Caco-2 (cell line): ENCODE measurements around the gene LPCAT1. TPM values are rescaled to one million over a fixed set of nuclear protein-coding genes. Genes with fewer than 3 reads are reported as not detected.
"Not testable (repeated sequence)": the region's sequence is repeated elsewhere in the genome, so short reads cannot be mapped to it uniquely, and the experiment has no call there.

Experiments used
- Bru-seq: library from RNA; stranded (reverse); fragments of 400-500 nt; gene quantifications from one replicate; lab custom pipeline; 2021; lab: Mats Ljungman, UMichigan
- BruChase-seq, 2 experiments: library from RNA; stranded (reverse); fragments of 400-500 nt; gene quantifications; one replicate each; lab custom pipeline; 2021; lab: Mats Ljungman, UMichigan
- BruUV-seq: library from RNA; stranded (reverse); fragments of 400-500 nt; replicated peaks from 2 replicates; lab custom pipeline; 2021; lab: Mats Ljungman, UMichigan
- CTCF ChIA-PET: fragments of 300-600 bp; sonication (Branson Sonifier 250); formaldehyde crosslinking; loops from one replicate; lab custom pipeline; 2022; ENCODE audit warnings: antibody characterized with exemption; lab: Charles Lee
- POLR2A ChIA-PET: fragments of 300-600 bp; sonication (Branson Sonifier 250); formaldehyde crosslinking; loops from one replicate; lab custom pipeline; 2022; ENCODE audit warnings: antibody characterized with exemption; lab: Charles Lee
- DNase-seq, 2 experiments: peaks; one replicate each; pipeline versions ENCODE4 v3.0.0 to v3.0.0-alpha.2; 2020 to 2022
- H3K27me3 ChIP-seq: replicated peaks from 2 replicates; pipeline ENCODE4 v1.6.0; 2011; ENCODE audit warnings: low read length; ENCODE audit not compliant: control insufficient read depth, insufficient read depth
- H3K36me3 ChIP-seq: 2 replicates; pipeline ENCODE4 v1.5.1; 2011; ENCODE audit warnings: low read length; ENCODE audit not compliant: control insufficient read depth, insufficient read depth
- H3K4me1 ChIP-seq: fragments of 250-450 bp; sonication (Bioruptor Pico); 2 replicates; pipeline ENCODE4 v1.5.1; 2020; ENCODE audit warnings: mild to moderate bottlenecking
- H3K4me3 ChIP-seq: 2 replicates; pipeline ENCODE4 v1.5.1; 2011; ENCODE audit warnings: low read depth, mild to moderate bottlenecking, control low read depth, low read length
- H3K9me3 ChIP-seq: fragments of 250-450 bp; sonication (Bioruptor Pico); 2 replicates; pipeline ENCODE4 v1.5.1; 2020; ENCODE audit warnings: mild to moderate bottlenecking, moderate library complexity
- H3K27ac Mint-ChIP-seq: one replicate; pipeline ENCODE4 v1.8.0; 2022; ENCODE audit warnings: mixed read lengths; ENCODE audit not compliant: unreplicated experiment
- H3K27me3 Mint-ChIP-seq: one replicate; pipeline ENCODE4 v1.8.0; 2022; ENCODE audit warnings: mixed read lengths; ENCODE audit not compliant: insufficient read depth, unreplicated experiment
- H3K36me3 Mint-ChIP-seq: one replicate; pipeline ENCODE4 v1.8.0; 2022; ENCODE audit warnings: mild to moderate bottlenecking, mixed read lengths; ENCODE audit not compliant: insufficient read depth, unreplicated experiment
- H3K4me1 Mint-ChIP-seq: one replicate; pipeline ENCODE4 v1.8.0; 2022; ENCODE audit warnings: low read depth, mixed read lengths; ENCODE audit not compliant: unreplicated experiment
- H3K4me3 Mint-ChIP-seq: one replicate; pipeline ENCODE4 v1.8.0; 2022; ENCODE audit warnings: mild to moderate bottlenecking, moderate library complexity, mixed read lengths; ENCODE audit not compliant: unreplicated experiment
- H3K9me3 Mint-ChIP-seq: one replicate; pipeline ENCODE4 v1.8.0; 2022; ENCODE audit warnings: mixed read lengths; ENCODE audit not compliant: unreplicated experiment
- intact Hi-C: fragments of 100-400 bp; cut with micrococcal nuclease; formaldehyde crosslinking; loops from one replicate; pipeline ENCODE4 v1.10.0; 2022; ENCODE audit not compliant: unreplicated experiment
- long read RNA-seq: library from polyadenylated mRNA; stranded (forward); transcript quantifications from one replicate; pipeline ENCODE4 v2.0.0, GENCODE V29; 2022
- total RNA-seq: library from RNA; stranded (reverse); gene quantifications from 2 replicates; pipeline ENCODE4 v1.2.3, GENCODE V29; 2022
- TF ChIP-seq, protein P1 (sequence below), 2 experiments: fragments of 200-600 bp in 1 of 2; IDR thresholded peaks; 1 replicate in 1 of 2; 2 replicates in 1 of 2; pipeline versions ENCODE4 v1.5.1 to v1.8.0; 2011 to 2022; ENCODE audit warnings: antibody characterized with exemption in 1 of 2, control low read depth in 1 of 2, inconsistent platforms in 1 of 2, low read depth in 1 of 2, low read length in 1 of 2, mild to moderate bottlenecking in 1 of 2, moderate library complexity in 1 of 2; ENCODE audit not compliant: insufficient read depth in 1 of 2, severe bottlenecking in 1 of 2, unreplicated experiment in 1 of 2

Gene LPCAT1, protein sequence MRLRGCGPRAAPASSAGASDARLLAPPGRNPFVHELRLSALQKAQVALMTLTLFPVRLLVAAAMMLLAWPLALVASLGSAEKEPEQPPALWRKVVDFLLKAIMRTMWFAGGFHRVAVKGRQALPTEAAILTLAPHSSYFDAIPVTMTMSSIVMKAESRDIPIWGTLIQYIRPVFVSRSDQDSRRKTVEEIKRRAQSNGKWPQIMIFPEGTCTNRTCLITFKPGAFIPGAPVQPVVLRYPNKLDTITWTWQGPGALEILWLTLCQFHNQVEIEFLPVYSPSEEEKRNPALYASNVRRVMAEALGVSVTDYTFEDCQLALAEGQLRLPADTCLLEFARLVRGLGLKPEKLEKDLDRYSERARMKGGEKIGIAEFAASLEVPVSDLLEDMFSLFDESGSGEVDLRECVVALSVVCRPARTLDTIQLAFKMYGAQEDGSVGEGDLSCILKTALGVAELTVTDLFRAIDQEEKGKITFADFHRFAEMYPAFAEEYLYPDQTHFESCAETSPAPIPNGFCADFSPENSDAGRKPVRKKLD
- total RNA-seq (49.3 and 52.8 TPM in 2 replicates), Bru-seq, nascent RNA (percentile 64 among the genes with signal in this experiment), BruChase-seq, experiment 1, labeled RNA remaining after a 2-hour chase (percentile 71 among the genes with signal in this experiment), BruChase-seq, experiment 2, labeled RNA remaining after a 6-hour chase (percentile 81 among the genes with signal in this experiment)
- long read RNA-seq, transcript LPCAT1-201 (14 exons, 3,966 nt), result major isoform, 17 of 29 reads
- long read RNA-seq, partial matches to known transcripts, result 2 of 29 reads
- long read RNA-seq, other reads (novel, unspliced or antisense), result 10 of 29 reads

DNA sequence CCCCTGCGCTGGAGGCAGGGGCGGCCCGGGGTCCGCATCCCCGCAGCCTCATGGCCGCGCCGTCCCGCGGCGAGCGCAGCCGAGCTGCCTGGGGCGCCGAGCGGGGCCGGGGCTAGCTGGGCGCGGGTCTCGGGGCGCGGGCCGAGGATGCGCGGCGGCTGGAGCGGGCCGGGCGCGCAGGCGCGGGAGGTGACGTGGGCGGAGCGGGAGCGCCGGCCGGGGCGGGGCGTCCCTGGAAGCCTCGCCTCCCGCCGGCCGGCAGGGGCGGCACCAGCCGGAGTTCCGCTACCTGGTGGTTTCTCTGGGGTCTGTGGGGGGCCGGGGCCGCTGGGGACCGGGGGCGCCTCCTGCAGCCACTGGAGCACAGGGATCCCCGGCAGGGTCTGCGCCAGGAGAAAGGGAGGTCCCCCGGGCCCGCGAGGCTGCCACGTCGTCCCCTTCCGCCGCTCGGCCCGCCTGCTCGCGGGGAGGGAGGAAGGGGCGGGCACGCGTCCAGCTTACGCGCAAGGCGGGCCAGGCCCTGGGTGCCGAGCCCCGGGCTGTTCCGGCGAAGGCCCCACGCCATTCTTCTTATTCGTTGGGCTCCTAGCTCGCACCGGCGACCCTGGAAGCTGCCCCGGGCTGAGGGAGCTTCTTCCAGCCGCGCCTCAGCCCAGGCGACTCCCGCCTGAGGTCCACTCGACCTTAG, at the start of gene LPCAT1:
TSS of gene LPCAT1 (minus strand) at position 168 of the 688 bp plus-strand sequence. CDS start at position 52, 116 bp downstream.
- Mint-ChIP-seq H3K27me3 (no peaks in the 10 kb centered on the region), H3K36me3 (peaks cover 27% of the 10 kb centered on the region), H3K27ac (no peak within 1 kb of the TSS), H3K4me3 (peak within 1 kb of the TSS; percentile 76), H3K9me3 (no peaks in the 10 kb centered on the region), H3K4me1 (peaks cover 7% of the 10 kb centered on the region)
- TF ChIP-seq, protein P1, sequence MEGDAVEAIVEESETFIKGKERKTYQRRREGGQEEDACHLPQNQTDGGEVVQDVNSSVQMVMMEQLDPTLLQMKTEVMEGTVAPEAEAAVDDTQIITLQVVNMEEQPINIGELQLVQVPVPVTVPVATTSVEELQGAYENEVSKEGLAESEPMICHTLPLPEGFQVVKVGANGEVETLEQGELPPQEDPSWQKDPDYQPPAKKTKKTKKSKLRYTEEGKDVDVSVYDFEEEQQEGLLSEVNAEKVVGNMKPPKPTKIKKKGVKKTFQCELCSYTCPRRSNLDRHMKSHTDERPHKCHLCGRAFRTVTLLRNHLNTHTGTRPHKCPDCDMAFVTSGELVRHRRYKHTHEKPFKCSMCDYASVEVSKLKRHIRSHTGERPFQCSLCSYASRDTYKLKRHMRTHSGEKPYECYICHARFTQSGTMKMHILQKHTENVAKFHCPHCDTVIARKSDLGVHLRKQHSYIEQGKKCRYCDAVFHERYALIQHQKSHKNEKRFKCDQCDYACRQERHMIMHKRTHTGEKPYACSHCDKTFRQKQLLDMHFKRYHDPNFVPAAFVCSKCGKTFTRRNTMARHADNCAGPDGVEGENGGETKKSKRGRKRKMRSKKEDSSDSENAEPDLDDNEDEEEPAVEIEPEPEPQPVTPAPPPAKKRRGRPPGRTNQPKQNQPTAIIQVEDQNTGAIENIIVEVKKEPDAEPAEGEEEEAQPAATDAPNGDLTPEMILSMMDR (IDR thresholded peaks at IDR 0.05; ENCODE audit: insufficient read depth in 1 of 2, low read depth in 1 of 2, low read length in 1 of 2, severe bottlenecking in 1 of 2, unreplicated experiment in 1 of 2), result no peak
- POLR2A ChIA-PET, result interaction anchor here (0.6 to 1.0 kb wide), 2 partner anchors 67 to 208 kb away, joined by 3 to 4 read pairs; no protein-coding TSS in a partner anchor
- peaks cover 5% of the 10 kb centered on the region for H3K4me1 ChIP-seq
- H3K9me3 ChIP-seq, result no peaks in the 10 kb centered on the region
- peaks cover 3% of the 10 kb centered on the region; the same call in 1 of the 2 replicates for H3K36me3 ChIP-seq
- DNase-seq, result peak; percentile 60 to 87
- CTCF ChIA-PET, result no interaction called here
- intact Hi-C loops, result loop anchor here (1.0 kb wide), 1 partner anchor 9 kb away; no protein-coding TSS in a partner anchor
- no peaks in the 10 kb centered on the region for H3K27me3 ChIP-seq
- BruUV-seq, result TSS peak; percentile 44
- peak within 1 kb of the TSS; percentile 80 for H3K4me3 ChIP-seq

DNA sequence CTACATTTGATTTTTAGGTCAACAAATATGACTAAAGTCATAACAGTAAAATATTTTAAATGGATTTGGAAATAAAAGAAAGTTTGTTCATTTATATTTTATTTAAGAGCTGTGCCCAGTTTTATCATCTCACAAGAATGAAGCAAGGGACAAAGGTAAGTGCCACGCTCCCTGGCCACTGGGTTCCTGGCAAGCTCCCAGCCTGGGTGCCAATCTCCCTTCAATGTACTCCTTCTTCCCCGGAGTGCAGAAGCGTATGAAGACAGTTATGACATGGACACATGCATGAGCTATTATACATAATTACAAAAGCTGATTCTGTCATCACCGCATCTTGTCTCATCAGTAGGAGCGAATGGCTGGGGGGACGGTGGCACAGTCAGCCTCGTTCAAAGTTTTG, 48.1 kb upstream of the LPCAT1 start:
- peaks cover 22% of the 10 kb centered on the region for H3K4me1 Mint-ChIP-seq
- H3K9me3 ChIP-seq, H3K27ac Mint-ChIP-seq, CTCF ChIA-PET, POLR2A ChIA-PET, H3K4me3 Mint-ChIP-seq, H3K36me3 ChIP-seq, H3K9me3 Mint-ChIP-seq, H3K27me3 ChIP-seq, H3K4me3 ChIP-seq, BruUV-seq, intact Hi-C loops, H3K27me3 Mint-ChIP-seq, DNase-seq: not testable (repeated sequence)
- H3K36me3 Mint-ChIP-seq, result peaks cover 18% of the 10 kb centered on the region
- H3K4me1 ChIP-seq, result peaks cover 13% of the 10 kb centered on the region

DNA sequence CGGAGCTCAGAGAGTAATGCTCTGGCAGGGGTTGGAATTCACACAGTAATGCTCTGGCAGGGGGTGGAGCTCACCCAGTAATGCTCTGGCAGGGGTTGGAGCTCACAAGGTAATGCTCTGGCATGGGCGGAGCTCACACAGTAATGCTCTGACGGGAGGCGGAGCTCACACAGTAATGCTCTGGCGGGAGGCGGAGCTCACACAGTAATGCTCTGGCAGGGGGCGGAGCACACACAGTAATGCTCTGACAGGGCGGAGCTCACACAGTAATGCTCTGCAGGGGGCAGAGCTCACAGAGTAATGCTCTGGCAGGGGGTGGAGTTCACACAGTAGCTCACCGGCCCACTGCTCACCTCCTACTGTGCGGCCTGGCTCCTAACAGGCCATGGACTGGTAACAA, 47.2 kb upstream of the LPCAT1 start:
- Mint-ChIP-seq H3K4me3 (no peak overlapping the region), H3K36me3 (peaks cover 18% of the 10 kb centered on the region), H3K9me3 (peaks cover 9% of the 10 kb centered on the region), H3K27me3 (no peaks in the 10 kb centered on the region), H3K27ac (no peak overlapping the region), H3K4me1 (peaks cover 22% of the 10 kb centered on the region)
- H3K9me3 ChIP-seq, result no peaks in the 10 kb centered on the region
- BruUV-seq, result no TSS peak
- intact Hi-C loops, result no loop called here
- CTCF ChIA-PET, result interaction anchor here (0.6 kb wide), 1 partner anchor 85 kb away, joined by 3 read pairs; no protein-coding TSS in a partner anchor
- no peaks in the 10 kb centered on the region for H3K27me3 ChIP-seq
- H3K4me3 ChIP-seq, result no peak overlapping the region
- POLR2A ChIA-PET, result no interaction called here
- TF ChIP-seq, protein P1 (IDR thresholded peaks at IDR 0.05; ENCODE audit: insufficient read depth in 1 of 2, low read depth in 1 of 2, low read length in 1 of 2, severe bottlenecking in 1 of 2, unreplicated experiment in 1 of 2), result no peak
- peaks cover 13% of the 10 kb centered on the region for H3K4me1 ChIP-seq
- no peaks in the 10 kb centered on the region for H3K36me3 ChIP-seq
- DNase-seq, result no peak
